HG03060 (cell line): ENCODE data around the gene CXXC1.
"Not testable (repeated sequence)": the region's sequence is repeated elsewhere in the genome, so short reads cannot be mapped to it uniquely, and the experiment has no call there.

Experiments used
- ATAC-seq: cut with Tn5 transposase; IDR thresholded peaks from one replicate; pipeline ENCODE4 v1.9.1; 2021; ENCODE audit warnings: low read depth, moderate number of reproducible peaks; ENCODE audit not compliant: unreplicated experiment

CXXC1 gene

DNA sequence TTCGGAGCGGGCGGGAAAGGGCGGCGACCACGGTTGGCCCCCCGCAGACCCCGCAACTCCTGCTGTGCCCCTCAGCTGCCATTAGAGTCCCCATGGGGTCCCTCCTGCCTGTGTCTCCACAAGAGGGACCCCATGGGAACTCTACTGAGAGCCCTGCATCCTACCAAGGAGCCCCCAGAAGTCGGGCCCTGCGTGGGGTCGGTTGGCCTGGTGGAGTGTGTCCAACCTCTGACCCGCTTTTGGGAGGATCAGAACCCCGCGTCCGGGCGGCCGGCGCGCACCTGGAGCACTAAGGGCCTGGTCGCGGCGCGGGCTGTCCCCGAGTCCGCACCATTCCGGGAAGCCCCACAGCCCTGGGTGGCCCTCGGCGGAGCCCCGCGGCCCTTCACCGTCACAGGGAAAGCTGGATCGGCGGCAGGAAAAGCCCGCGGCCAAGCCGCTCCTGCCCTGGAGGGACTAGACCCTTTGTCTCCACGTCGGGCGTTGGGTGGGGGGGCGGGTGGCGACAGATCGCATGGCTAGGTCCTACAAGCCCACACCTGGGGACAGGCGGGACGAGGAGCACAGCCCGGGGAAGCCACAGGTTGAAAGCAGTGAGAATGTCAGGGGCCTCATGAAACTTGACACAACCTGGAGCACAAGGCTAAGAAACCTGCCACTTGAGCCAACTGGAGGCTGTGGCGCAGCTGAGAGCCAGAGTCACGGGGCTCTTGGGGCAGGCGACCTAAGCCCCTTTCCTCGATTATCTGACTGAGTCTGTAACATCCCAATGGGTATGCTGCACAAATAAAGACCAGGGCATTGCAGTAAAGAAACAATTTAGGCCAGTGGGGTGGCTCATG, 11.2 kb upstream of the CXXC1 start:
- no peak for ATAC-seq

DNA sequence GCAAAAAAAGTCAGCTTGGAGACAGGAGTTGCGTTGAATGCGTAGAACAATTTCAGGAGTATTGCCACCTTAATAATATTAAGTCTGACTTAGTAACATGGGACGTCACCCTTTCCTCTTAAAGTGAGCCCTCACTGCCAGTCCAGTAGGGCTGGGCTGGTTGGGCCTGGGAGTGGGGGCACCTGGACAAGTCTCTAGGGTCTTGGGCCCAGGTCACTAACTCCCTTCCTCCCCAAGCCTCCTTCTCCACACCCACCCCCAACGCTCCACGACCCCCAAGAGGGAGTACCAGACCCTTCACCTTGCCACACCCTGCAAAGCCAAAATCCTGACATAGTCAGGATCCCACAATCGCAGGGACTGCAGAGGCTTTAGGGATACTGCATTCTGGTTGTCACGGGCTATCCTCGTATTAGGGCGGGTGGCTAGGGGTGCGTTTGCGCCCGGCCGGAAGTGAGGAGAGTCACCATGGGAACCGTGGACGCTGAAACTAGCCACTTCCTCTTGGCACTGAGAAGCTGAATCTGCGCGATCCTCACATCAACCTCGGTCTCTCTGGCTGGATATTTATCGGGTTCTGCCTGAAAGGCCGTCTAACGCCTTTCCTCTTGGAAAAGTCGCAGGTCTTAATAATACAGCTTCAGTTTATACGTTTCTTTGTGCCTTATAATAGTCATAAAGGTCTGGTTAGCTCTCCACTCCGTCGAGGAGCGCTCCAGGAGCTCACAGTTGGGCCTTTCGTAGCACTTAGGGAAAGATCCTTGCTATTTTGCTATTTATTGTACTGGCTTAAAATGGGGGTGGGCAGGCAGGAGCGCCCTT, 10.3 kb upstream of the CXXC1 start:
- ATAC-seq, result peak; percentile 97

- ATAC-seq, result no peak
These were observed 5.5 kb upstream of the CXXC1 start for GRCh38 chr18:50293039-50293438.

GRCh38 chr18:50289108-50289443, 1.6 kb upstream of the CXXC1 start:
- ATAC-seq, result no peak

- ATAC-seq, result not testable (repeated sequence)
These were observed 1.0 kb upstream of the CXXC1 start for GRCh38 chr18:50288348-50289107.

DNA sequence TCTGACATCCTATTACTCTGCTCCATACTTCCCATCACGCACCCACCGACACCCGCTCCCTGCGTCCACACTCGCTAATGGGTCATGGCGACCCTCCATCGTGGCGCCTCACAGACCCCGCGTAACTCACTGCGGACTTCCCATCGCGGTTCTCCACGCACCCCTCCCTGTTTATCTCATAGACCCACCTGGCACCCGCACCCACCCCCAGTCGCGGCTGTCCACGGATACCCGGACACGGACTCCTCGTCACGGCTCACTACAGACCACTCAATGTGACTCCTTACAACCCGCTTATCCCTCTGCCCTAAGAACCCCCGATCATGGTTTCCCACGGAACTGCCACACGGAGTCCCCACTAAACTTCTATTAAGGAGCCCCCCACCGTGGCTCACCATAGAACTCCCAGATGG, 458 bp downstream of the CXXC1 start:
- no peak for ATAC-seq

GRCh38 chr18:50286391-50287027, 983 bp downstream of the CXXC1 start:
- ATAC-seq, result no peak

DNA sequence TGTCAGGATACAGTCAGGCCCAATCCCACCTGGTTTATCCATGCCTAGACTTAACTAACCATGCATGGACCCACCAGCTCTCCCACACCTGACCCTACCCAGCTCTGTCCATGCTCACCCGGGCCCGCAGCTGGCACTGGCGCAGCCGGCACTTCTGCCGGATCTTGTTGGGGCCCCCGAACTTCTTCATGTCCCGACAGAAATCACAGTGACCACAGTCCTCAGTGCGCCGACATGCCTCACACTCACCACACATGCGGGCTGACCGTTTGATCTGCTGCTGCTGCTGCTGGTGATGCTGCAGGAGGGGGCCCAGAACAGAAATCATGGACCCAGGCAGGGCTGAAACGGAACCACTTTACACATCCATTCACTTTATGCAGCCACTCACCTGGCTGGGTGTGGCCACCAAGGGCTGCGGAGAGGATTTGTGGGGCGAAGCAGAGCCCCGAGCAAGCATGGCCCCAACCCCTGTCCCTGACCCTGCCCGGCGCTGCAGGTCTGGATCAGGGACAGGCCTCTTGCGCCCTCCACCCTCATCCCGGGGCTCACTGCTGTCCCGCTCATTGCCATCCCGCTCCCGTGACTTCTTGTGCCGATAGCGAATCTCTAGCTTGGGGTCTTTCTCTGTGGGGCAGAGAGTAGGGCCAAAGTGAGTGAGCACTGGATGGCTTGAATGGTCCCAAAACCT, 1.7 kb downstream of the CXXC1 start:
- ATAC-seq, result no peak

GRCh38 chr18:50285071-50285470, 2.4 kb downstream of the CXXC1 start:
- no peak for ATAC-seq

- ATAC-seq, result no peak
These were observed 3.1 kb downstream of the CXXC1 start for GRCh38 chr18:50284255-50284885.

GRCh38 chr18:50283469-50284209, 3.9 kb downstream of the CXXC1 start:
- no peak for ATAC-seq

DNA sequence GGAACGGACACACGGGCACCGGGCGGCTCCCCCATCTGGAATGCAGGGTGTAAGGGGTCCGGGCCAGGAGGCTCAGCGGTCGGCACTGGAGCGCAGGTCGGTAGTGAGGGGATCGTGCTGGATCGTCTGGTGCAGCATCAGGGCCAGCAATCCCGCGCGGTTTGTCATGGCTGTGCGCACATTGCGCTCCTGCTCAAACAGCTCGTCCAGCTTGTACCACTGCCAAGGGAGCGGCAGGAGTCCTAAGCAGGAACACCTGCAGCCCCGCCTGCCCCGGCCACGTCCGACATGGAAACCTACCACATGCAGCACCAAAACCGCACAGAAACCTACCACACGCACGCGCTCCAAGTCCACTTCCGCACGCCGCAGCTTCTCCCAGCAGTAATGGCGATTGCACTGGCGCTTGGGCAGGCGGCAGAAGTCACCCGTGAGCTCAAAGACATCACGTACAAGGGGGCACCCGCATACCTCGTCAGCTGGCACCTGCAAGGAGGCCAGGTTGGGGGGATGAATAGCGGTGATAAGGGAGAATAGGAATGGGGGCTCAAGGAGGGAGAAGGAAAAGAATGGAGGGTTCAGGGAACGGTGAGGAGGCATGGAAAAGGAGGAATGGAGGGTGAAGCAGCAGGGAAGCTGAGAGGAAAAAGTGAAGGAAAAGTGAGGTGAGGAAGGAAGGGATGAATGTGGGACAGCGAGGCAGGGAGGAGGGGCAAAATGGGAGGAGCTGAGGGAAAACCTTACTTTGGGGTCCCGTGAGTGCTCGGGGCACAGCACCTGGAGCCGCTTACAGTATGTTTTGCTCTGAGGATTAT, 4.8 kb downstream of the CXXC1 start:
- no peak for ATAC-seq

GRCh38 chr18:50281972-50282520, 5.4 kb downstream of the CXXC1 start:
- no peak for ATAC-seq

GRCh38 chr18:50281295-50281971, 6.1 kb downstream of the CXXC1 start, which contains the start of gene MBD1:
Gene MBD1 (minus strand): TSS chr18:50281523. CDS start chr18:50279992, 1,531 bp downstream.
- peak; percentile 89 for ATAC-seq

DNA sequence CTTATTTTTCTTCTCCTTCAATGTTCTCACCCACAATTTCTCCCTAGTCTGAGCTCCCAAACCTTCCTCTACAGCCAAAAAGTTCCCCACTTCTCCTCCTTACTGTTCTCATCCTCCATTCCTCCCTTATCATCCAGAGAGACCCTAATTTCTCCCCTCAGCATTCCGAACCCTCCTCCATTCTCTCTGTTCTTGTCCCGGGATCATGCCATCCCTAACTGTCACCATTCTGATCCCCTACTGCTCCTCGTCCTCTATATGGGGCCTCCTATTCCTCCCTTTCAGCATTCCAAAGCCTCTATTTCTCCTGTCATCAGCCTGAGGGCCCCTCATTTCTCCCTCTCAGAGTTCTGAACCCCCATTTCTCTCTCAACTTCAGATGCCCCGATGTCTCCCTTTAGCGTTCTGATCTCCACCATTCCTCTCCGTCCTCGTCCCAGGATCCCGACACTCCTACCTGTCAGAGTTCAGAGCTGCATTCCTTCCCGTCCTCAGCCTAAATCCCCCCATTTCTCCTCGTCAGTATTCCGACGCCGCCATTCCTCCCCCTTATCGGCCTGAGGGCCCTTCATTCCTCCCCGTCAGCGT, 6.7 kb downstream of the CXXC1 start:
- no peak for ATAC-seq

GRCh38 chr18:50279752-50280151, 7.7 kb downstream of the CXXC1 start:
- ATAC-seq, result no peak

DNA sequence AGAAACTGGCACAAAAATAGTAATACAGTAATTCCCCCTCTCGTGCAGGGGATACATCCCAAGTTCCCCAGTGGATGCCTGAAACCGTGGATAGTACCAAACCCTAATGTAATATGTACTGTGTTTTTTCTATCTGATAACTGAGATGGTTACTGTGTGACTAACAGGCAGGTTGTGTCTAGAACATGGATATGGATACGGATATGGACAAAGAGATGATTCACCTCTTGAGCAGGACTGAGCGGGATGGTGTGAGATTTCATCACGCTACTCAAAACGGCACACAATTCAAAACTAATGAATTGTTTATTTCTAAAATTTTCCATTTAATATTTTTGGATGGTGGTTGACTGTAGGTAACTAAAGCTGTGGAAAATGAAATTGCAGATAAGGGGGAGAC, 9.6 kb downstream of the CXXC1 start:
- no peak for ATAC-seq
